CD4-positive, alpha-beta T cell treated with Interleukin-15 for 4 hours (primary cell): Measurements from ENCODE around the gene ATP8B1.

Source experiments
- DNase-seq: peaks from one replicate; pipeline ENCODE4 v3.0.0-alpha.2; 2020; ENCODE audit warnings: low spot score

Gene ATP8B1

GRCh38 chr18:57792631-57793301 is 10.3 kb downstream of the ATP8B1 start:
- no peak for DNase-seq

GRCh38 chr18:57791911-57792310 is 11.2 kb downstream of the ATP8B1 start:
- DNase-seq = no peak

GRCh38 chr18:57791192-57791591 is 11.9 kb downstream of the ATP8B1 start:
- DNase-seq = no peak

- no peak for DNase-seq
Measured at GRCh38 chr18:57790316-57790715, 12.8 kb downstream of the ATP8B1 start.

GRCh38 chr18:57789759-57790158 is 13.4 kb downstream of the ATP8B1 start:
- DNase-seq = no peak

- DNase-seq = no peak
Measured at GRCh38 chr18:57789090-57789489, 14.0 kb downstream of the ATP8B1 start.

- no peak for DNase-seq
Measured at GRCh38 chr18:57787068-57787685, 15.9 kb downstream of the ATP8B1 start.

GRCh38 chr18:57785751-57786437 is 17.2 kb downstream of the ATP8B1 start:
- no peak for DNase-seq

GRCh38 chr18:57784801-57785114 is 18.4 kb downstream of the ATP8B1 start:
- no peak for DNase-seq

- DNase-seq = no peak
Measured at GRCh38 chr18:57784034-57784800, 18.9 kb downstream of the ATP8B1 start.

- DNase-seq = no peak
Measured at GRCh38 chr18:57782049-57782448, 21.1 kb downstream of the ATP8B1 start.

GRCh38 chr18:57780706-57781347 is 22.3 kb downstream of the ATP8B1 start:
- no peak for DNase-seq

GRCh38 chr18:57780318-57780705 is 22.8 kb downstream of the ATP8B1 start:
- DNase-seq = no peak

- no peak for DNase-seq
Measured at GRCh38 chr18:57776767-57777166, 26.3 kb downstream of the ATP8B1 start.

GRCh38 chr18:57776354-57776753 is 26.8 kb downstream of the ATP8B1 start:
- no peak for DNase-seq

- no peak for DNase-seq
Measured at GRCh38 chr18:57775937-57776336, 27.2 kb downstream of the ATP8B1 start.

GRCh38 chr18:57772387-57772799 is 30.7 kb downstream of the ATP8B1 start:
- no peak for DNase-seq

GRCh38 chr18:57771626-57772025 is 31.5 kb downstream of the ATP8B1 start:
- DNase-seq = no peak

- no peak for DNase-seq
Measured at GRCh38 chr18:57771193-57771592, 31.9 kb downstream of the ATP8B1 start.

- DNase-seq = no peak
Measured at GRCh38 chr18:57768537-57769326, 34.4 kb downstream of the ATP8B1 start.

GRCh38 chr18:57767259-57768050 is 35.7 kb downstream of the ATP8B1 start:
- no peak for DNase-seq
